ENCODE data around the gene ANKRD63. TPM values are rescaled to one million over a fixed set of nuclear protein-coding genes. Genes with fewer than 3 reads are reported as not detected.

The ANKRD63 gene
- total RNA-seq, 1 donor = not detected

- TF ChIP-seq CTCF (IDR thresholded peaks at IDR 0.05; ENCODE audit: insufficient read depth, low read depth, low read length) = no peak
- H3K4me3 ChIP-seq (ENCODE audit: low read depth, low read length) = no peak overlapping the region
- DNase-seq (ENCODE audit: low read depth) = no peak
These were observed 1.6 kb downstream of the ANKRD63 start for GRCh38 chr15:40281057-40281800.

- DNase-seq (ENCODE audit: low read depth) = no peak
- TF ChIP-seq CTCF (IDR thresholded peaks at IDR 0.05; ENCODE audit: insufficient read depth, low read depth, low read length) = no peak
- no peak overlapping the region for H3K4me3 ChIP-seq (ENCODE audit: low read depth, low read length)
These were observed 2.4 kb downstream of the ANKRD63 start for GRCh38 chr15:40280260-40281056.

GRCh38 chr15:40279437-40280141 lies 3.3 kb downstream of the ANKRD63 start:
- TF ChIP-seq CTCF (IDR thresholded peaks at IDR 0.05; ENCODE audit: insufficient read depth, low read depth, low read length) = peak; percentile 96
- DNase-seq (ENCODE audit: low read depth) = peak; percentile 53
- H3K4me3 ChIP-seq (ENCODE audit: low read depth, low read length) = no peak overlapping the region

- no peak for DNase-seq (ENCODE audit: low read depth)
- no peak overlapping the region for H3K4me3 ChIP-seq (ENCODE audit: low read depth, low read length)
- TF ChIP-seq CTCF (IDR thresholded peaks at IDR 0.05; ENCODE audit: insufficient read depth, low read depth, low read length) = no peak
These were observed 4.8 kb downstream of the ANKRD63 start for GRCh38 chr15:40278026-40278425.

GRCh38 chr15:40277471-40277870 lies 5.4 kb downstream of the ANKRD63 start:
- TF ChIP-seq CTCF (IDR thresholded peaks at IDR 0.05; ENCODE audit: insufficient read depth, low read depth, low read length) = no peak
- no peak for DNase-seq (ENCODE audit: low read depth)
- H3K4me3 ChIP-seq (ENCODE audit: low read depth, low read length) = no peak overlapping the region

GRCh38 chr15:40276927-40277326 lies 5.9 kb downstream of the ANKRD63 start:
- TF ChIP-seq CTCF (IDR thresholded peaks at IDR 0.05; ENCODE audit: insufficient read depth, low read depth, low read length) = no peak
- no peak for DNase-seq (ENCODE audit: low read depth)
- H3K4me3 ChIP-seq (ENCODE audit: low read depth, low read length) = no peak overlapping the region

Data from fibroblast of villous mesenchyme (primary cell).